IPS DF 19.7 (cell line): Measurements from ENCODE around the gene GABRG3.

Experiments
- DNase-seq: peaks from one replicate; pipeline ENCODE4 v3.0.0-alpha.2; 2013; ENCODE audit warnings: low read depth, low spot score

The GABRG3 gene

DNA sequence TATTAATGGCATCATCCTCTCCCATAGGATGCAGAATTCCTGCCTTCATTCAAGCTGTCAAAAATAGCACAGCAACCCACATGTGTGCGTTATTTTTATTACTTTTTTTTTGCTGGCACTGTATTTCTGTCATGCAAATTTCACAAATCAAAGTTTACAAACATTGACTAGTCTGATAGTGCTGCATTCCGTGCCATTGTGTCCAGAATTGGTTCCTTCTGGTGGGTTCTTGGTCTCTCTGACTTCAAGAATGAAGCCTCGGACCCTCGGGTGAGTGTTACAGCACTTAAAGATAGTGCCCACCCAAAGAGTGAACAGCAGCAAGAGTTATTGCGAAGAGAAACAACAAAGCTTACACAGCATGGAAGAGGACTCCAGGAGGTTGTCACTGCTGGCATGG lies 490.2 kb downstream of the GABRG3 start:
- DNase-seq = no peak

DNA sequence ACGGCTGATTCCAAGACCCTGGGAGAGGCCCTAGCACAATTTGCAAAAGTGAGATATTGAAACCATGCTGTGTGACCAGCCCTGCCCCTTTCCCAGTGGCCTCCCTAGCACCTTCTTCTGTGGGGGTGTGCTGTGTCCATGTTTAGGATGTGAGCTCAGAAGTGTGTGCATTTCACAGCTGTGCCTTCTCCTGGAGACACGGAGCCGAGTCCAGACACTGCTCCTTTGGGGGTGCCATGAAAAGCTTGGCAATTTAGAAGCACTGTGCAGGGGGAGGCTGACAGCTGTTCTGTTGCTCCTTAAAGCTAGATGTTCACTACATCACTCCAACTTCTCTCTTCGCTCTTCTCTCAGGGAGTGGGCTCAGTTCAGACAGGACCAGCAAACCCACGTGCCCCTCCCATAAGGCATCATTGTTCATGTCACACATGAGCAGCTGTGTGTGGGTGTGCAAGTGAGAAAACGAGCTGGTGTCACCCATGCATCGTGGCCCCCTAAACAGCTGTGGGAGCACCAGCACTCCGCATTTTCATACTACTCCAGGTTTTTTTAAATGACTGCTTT lies 492.6 kb downstream of the GABRG3 start:
- no peak for DNase-seq

DNA sequence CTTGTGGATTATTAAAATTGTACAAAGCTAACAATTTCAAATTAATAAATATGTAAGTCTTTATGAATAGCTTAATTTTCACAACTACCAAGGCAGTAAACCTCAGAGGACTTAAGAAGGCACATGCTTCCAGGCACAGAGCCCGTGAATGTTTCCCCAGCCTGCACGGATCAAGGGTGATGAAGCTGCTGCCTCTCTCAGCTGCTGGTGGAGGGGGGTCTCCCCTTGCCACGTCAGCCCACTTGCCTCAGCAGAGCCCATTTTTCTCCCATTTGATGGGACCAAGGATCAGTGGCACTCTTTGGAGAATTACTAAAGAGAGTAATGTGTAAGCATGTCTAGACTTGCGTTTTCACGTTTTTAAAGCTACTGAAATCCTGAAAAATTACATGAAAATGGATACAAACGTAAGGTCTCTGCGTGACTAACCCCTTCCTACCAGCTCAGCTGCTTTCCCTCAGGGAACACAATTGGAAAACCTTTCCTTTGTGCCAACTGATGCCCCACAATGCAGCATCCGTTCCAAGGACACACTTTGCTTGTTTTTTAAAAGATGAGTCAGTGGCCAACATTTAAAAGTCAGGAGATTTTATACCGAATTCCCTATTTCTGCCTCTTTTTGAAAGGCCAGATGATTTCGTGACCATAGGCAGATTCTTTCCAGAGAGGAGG lies 494.1 kb downstream of the GABRG3 start:
- DNase-seq = no peak

DNA sequence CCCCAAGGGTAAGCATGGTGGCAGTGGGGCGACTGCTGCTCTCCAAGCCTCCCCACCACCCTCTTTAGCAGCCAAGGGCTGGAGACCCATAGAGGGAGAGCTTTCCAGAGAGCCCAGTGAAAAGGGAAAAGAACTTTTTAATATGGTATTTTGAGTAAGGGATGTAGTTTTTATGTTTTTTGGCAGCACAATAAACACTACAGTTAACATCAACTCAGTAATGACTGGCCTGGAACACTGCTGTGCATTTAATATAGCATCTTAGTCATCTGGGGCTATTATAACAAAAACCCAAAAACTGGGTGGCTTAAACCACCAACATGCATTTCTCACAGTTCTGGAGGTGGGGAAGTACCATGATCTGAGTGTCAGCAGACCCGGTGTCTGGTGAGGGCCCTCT lies 495.8 kb downstream of the GABRG3 start:
- no peak for DNase-seq

DNA sequence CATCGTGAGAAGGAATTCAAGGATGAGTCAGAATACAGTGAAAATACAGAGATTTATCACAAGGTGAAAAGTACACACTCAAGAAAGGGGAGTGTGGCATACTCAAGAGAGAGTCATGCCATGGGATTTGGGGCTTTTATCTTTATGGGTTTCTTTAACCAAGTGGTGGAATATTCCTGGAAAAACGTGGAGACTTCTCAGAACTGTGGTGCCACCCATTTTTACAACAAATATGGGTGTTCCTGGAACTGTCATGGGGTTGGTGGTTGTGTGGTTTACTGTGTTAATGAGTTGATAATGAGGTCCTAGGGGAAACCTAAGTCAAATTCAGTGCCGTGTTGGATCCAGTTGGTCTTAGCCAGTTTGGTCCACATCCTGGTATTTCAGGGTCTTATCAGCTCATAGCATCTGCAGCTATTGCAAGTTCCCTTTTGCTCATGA lies 497.2 kb downstream of the GABRG3 start:
- no peak for DNase-seq

DNA sequence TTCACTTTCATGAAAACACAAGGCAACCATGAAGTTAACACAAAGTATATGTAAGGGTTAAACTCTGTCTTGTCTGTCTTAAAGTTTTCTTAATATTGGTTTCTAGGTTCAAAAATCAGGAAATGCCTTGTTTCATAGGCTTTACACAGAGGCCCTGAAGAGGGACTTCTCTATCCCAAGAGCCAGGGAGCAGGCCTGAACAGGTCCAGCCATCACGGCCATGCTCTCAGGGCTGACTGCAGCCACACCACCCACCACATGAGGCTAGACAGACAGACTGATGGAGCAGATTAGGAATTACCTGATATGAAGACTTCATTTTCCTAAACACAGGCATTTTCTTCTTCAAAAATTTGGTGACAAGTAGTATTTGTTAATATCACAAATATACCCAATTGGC lies 502.9 kb downstream of the GABRG3 start:
- no peak for DNase-seq

DNA sequence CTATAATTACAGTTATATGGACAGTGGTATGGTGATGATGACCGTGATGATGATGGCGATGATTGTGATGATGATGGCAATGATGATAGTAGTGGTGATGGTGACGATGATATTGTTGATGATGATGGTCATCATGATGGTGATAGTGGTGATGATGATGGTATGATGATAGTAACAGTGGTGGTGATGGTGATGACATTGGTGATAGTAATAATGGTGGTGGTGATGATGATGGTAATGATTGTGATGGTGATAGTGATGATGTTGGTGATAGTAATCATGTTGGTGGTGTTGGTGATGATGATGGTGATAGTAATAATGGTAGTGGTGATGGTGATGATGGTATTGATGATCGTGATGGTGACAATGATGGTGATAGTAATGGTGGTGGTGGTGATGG lies 504.4 kb downstream of the GABRG3 start:
- DNase-seq = no peak

DNA sequence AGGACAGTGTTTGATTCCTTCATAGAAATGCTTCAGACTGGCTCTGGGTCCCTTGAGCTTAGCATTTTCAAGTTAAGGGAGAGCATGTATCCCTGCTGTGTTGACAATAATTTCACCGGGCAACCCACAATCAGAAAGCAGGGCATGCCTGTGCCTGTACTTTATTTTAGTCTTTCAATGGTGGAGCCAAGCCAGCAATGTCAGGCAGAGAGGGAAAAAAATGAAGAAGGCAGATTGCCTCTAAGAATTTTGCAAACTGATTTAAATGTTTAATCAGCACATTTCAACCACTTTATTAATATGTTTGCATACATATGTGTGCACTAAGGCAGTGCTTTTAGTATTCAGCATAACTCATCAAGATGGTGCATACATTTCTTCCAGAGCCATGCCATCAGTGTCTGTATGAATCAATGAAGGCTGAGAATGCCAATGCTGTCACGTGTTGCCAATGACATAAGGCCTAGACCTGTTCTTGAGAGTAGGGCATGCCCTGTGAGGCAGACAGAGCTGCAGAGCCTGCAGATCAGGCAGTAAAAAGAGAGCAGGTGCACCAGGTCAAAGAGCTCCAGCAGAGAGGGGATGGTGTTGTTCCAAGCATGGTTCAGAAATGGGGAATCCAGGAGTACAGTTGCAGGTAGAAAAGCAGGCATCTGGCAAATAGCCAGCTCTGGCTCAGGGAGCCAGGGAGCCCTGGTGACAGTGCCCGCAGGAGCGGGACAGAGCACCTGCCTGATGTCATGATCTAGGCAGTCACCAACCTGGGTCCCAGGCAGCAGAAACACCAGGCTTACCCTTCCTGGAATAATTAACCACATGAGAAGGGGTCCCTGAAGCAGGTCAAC lies 508.5 kb downstream of the GABRG3 start:
- no peak for DNase-seq

DNA sequence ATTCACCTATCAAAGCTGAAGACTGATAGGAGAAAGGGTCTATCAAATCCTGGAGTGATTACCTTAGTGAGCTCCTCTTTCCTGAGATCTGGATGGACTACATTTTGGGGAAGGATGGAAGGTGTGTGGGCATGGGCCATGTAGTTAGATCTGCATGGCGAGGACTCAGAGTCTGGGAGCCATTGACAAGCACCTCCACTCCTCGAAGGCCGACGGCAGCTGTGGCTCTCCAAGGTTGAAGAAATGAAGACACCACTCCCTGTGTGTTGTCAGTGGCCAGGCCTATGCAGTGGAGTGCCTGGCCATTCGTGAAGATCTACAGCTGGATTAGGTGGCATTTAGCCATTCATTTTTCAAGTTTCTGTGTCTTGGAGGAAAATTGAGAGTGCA lies 509.2 kb downstream of the GABRG3 start:
- no peak for DNase-seq

DNA sequence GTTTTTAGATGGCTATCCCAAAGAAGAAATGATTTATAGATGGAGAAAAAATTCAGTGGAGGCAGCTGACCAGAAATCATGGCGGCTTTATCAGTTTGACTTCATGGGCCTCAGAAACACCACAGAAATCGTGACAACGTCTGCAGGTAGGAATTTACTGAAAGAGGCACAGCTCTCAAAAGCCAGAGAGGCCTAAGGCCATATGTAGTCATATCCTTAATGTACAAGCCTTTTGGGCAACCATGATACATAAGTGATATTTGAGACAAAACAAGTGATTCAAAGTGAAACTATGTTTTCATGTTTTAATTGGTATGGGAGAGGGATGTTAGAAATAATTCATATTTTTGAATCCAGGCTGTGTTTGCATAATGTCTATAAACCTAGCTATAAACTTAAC lies 509.7 kb downstream of the GABRG3 start:
- no peak for DNase-seq

DNA sequence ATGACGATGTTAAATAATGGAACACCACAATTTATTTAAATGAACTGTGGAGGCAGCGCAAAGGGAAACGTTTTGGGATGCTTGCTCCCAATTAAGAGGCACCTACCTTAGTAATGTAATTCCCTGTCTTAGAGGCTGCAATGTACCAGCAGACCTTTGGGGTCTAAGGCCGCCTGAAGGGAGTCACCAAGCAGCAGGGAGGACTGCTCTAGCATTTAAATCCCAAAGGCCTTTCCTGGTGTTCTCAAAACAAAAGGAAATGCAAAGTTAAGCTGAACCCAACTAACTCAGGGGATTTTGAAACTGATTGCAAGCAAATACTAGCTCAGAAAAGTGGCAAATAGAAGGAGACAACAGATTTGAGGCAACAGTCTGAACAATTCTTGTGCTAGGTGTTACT lies 510.8 kb downstream of the GABRG3 start:
- DNase-seq = peak; percentile 60

DNA sequence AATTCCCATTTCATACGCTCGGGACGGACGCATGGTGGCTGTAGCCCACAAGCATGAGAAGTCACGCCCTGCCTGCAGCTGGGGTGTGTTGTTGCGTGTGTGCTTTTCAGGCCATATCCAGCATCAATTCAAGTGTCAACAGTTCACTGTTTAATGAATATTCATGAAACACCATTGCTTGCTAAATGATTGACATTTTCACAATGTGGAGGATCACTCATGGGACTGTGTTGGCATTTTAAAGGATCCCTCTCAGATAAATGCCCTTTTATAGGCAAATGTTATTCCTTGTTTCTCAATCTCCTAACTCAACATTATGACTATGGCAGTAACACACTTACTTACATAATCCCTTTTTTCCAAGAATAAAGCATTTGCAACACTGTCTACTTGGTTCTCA lies 511.3 kb downstream of the GABRG3 start:
- DNase-seq = no peak

DNA sequence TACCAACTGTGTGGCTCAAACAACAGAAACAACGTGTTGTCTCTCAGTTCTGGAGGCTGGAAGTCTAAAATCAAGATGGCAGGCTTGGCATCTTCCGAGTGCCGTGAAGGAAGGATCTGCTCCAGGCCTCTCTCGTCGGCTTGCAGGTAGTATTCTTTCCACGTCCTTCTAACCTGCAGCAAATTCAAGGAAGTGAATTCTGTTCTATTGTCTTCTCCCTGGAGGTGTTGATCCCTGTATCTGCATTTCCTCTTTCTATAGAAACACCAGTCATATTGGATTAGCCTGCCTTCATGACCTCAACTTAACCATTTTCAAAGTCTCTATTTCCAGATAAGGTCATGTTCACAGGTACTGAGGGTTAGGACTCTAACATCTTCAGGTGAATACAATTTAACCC lies 512.1 kb downstream of the GABRG3 start:
- DNase-seq = no peak

DNA sequence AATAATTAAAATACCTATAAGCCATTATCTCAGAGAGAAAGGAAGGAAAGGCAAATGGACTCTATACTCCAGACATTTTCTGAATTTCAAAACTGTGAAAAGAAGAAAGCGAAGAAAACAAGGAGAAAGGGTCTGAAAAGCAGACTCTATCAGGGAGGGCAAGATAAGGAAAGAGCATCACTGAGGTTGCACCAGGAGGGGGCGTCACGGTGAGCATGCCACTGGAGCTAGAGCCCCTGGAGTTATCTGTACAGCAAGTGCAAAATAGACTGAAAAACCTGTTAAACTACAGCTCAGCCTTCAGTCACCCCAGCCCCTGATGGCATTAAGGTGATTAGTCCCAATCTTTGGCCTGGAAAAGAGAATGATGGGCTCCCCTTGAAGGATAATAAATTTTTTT lies 514.3 kb downstream of the GABRG3 start:
- DNase-seq = no peak

DNA sequence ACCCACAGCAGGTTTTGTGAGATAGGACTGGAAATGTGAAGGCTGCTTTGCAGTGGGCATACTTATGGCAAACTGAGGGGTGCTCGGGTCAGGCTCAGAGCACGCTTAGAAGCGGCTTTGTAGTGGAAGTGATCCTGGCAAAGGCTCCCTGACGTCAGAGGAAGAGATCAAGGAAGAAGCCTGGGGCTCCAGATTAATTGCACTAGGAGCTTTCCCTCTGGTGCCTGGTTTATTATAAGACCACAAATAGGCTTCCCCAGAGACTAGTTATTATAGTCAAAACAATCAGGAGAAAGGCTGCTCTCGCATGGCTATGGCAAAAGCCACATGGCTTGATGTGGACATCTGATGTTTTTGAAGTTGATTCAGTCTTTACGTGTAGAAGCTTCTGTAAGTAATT lies 515.1 kb downstream of the GABRG3 start:
- no peak for DNase-seq

DNA sequence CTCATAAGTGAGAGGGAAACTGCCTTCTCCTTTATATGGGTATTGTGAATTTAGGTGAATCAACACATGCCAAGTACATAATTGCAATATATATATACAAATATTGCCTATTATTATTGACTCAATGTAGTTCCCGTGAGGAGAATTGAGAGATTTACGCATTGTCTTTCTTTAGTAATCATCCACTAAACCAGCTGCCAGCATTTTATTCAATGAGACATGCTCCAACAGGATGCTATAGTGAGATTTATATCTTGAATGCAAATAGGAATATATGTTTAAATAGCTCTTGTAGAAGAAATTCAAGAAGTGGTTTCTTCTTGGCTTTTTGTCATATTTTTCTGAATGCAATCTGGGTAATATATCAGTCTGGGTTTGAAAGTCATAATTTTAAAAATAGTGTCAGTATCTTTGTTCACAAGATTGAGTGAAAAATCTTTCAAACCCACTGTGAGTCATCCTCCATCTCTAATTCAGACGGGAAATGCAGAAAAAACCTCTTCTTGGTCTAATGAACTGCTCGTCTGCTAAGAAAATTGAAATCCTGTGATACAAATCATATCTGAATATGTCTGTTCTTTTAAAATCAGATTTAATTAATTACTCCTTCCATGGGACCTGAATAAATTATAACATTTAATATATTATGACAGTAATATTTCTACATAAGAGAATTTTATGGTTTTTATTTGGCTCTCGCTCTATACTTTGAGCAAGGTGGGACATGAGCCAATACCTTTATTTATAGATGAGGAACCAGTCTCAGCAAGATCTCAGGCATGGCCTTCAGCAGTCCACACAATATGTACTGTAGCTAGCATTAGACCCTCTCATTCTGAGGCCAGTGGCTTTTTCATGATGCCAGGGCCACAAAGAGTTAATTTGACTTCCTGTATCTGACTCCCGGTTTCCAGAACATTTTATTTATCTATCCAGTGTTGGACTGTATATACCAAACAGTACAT lies 516.0 kb downstream of the GABRG3 start:
- no peak for DNase-seq

DNA sequence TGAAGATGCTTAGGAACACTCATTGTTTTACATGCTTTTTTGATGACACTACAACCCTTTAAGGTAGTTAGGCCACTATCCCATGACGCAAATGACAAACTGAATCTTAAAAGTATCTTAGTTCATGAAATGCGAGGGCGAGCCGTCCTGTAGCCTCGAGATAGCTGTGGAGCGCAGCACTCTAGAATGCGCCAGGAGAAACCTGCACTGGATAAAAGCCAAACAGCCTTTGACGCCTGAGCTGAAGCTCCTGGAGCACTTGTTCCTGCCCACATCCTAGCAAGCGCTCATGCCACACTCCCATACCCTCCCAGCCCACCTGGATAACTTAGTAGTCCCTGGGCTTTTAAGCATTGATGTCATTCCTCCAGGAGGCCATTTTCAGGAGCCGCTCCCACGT lies 516.9 kb downstream of the GABRG3 start:
- no peak for DNase-seq

DNA sequence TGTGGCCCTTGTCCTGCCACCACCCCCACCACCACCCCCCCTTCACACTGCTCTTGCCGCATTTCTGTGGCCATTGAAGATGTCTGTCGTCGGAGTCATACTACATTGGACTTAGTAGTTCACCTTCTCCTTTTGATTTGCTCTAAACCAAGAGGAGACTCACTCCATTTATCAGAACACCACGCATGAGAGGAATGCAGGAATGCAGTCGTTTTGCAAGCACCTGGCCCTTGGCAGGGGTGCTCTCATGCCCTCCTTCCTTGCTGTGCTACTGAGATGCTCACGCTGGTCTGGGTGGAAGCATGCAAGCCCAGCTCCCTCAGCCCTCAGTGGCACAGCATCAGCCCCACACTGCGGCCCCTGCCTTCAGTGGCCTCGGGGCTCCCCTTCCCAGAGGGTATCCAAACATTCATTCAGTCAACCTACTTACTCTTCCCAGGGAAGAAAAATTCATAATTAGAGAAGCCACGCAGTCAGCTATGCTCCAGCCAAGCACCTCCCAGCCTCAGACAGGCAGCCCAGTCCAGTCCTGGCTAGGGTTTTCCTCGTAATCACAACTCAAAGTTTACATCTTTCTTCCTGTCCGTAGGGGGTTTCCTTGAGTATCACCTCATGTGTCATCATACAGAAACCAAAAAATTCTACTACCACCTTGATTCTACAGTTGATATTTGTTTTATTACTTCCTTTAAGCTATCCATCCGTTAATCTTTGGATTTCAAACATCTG lies 520.0 kb downstream of the GABRG3 start:
- DNase-seq = no peak

DNA sequence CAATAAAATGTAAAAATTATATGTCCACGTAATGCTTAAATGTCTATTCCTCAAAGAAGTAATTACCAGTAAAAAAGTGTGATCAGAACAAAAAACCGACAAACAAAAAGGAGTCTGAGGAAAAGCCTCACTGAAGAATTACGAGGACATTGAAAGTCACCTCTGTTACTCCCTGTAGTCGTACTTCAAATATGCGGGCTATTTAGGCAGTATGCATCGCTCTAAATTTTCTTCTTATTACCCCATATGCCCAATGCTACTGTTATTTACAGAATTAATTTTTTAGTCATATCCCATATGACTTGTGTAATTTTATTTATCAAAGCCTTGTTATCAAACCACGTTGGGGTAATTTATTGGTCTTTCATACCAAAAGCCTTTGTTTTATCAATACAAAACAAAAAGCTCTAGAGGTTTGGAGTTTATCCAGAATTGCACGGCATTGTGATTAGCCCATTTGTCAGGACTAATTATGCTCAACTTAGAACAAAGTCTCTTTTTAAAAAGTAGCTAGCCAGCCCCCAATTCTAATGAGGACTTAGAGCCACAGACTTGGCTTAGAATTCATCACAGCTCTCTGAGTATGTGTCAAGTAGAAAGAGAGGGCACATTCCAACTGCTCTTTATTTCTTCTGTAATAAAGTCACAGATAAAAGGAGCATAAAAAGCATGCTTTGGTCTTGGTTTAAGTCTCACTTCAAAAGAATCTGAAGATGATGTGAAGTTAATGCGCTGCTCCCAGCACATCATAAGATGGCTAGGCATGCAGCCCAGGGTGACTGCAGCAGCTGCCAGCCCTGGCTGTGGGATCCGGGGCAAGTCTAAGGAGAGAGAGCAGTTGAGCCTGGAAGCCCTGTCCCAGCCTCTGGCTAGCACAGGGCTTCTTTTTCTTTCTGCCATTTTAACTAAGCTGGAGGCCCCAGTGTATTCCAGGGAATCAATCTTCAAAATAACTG lies 521.0 kb downstream of the GABRG3 start:
- DNase-seq = no peak

DNA sequence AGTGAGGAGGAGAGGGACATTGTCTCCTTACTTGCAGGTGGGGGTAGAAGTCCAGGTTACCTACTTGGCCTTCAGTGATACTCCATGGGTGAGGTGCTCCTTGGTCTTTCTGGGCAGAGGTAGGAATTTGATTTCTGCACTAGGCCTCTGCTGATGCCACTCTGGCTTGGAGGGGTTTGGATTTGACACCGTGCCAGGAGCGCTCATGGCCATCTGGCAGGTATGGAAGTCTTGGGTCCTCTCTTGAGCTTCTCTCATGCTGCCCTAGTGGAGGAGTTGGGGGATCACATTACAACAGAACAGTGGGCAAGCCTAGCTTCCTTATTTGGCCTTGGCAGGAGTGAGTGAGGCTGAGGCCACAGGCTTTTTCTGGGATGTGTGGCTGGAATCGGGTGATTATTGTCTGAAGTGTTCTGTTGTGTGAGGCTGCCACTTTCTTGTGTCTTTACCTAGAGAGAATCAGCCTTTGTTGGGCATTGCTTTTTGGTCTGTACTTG lies 525.0 kb downstream of the GABRG3 start:
- no peak for DNase-seq
